Muscle of back (tissue), 11 donors: Measurements from ENCODE around the gene C6orf47. TPM values are rescaled to one million over a fixed set of nuclear protein-coding genes. Genes with fewer than 3 reads are reported as not detected.

Experiments
- DNase-seq, 3 donors: peaks; one replicate each; pipeline versions ENCODE4 v3.0.0 to v3.0.0-alpha.2; 2013
- polyA plus RNA-seq, 10 donors: library from polyadenylated mRNA; unstranded; fragments of 120-200 nt; gene quantifications; one replicate each; pipeline ENCODE4 v1.2.1, GENCODE V29; 2013; ENCODE audit not compliant: insufficient read length in 10 of 10

C6orf47 gene
- polyA plus RNA-seq, 10 donors, result 11.4 to 16.0 (median 13.4) TPM

GRCh38 chr6:31636698-31637596 is 23.6 kb downstream of the C6orf47 start:
- DNase-seq, result no peak

- no peak for DNase-seq
Observed at GRCh38 chr6:31634969-31635575, 25.5 kb downstream of the C6orf47 start.

- no peak for DNase-seq
Observed at GRCh38 chr6:31634131-31634530, 26.4 kb downstream of the C6orf47 start.

DNA sequence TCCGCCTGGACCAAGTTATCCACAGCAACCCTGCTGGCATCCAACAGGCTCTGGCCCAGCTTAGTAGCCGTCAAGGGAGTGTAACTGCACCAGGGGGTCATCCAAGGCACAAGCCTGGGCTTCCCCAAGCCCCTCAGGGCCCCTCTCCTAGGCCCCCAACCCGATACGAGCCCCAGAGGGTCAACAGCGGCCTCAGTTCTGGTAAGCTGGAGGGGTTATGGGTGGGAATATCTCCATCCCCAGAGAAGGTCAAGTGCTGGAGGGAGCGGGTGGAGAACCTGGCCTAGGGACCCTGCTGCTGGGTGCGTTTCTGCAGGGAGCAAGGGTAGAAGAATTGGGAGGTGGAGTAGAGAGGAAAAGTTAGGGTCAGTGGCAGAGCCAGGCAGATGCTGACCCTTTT is 27.1 kb downstream of the C6orf47 start:
- no peak for DNase-seq

DNA sequence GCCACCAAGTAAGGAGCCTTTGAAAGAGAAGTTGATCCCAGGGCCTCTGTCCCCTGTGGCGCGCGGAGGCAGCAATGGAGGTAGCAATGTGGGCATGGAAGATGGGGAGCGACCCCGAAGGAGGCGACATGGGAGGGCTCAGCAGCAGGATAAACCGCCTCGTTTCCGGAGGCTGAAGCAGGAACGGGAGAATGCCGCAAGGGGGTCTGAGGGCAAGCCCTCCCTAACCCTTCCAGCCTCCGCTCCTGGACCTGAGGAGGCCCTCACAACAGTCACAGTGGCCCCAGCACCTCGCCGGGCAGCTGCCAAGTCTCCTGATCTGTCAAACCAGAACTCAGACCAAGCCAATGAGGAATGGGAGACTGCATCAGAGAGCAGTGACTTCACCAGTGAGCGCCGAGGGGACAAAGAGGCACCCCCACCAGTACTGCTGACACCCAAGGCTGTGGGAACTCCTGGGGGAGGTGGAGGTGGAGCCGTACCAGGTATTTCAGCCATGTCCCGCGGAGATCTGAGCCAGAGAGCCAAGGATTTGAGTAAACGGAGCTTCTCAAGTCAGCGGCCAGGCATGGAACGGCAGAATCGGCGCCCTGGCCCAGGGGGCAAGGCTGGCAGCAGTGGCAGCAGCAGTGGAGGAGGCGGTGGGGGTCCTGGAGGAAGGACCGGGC is 28.2 kb downstream of the C6orf47 start:
- DNase-seq, result peak in 1 of 3 donors; percentile 20

DNA sequence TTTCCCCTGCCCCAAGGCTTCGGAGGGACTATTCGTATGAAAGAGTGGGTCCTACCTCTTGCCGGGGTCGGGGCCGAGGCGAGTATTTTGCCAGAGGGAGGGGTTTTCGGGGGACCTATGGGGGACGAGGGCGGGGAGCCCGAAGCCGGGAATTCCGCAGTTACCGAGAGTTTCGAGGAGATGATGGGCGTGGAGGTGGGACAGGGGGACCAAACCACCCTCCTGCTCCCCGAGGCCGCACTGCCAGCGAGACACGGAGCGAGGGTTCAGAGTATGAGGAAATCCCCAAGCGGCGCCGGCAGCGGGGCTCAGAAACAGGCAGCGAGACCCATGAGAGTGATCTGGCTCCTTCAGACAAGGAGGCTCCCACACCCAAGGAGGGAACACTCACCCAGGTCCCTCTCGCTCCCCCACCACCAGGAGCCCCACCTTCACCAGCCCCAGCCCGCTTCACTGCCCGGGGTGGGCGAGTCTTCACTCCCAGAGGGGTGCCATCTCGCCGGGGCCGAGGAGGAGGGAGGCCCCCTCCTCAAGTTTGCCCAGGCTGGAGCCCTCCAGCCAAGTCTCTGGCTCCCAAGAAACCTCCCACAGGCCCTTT is 28.8 kb downstream of the C6orf47 start:
- DNase-seq, result no peak

DNA sequence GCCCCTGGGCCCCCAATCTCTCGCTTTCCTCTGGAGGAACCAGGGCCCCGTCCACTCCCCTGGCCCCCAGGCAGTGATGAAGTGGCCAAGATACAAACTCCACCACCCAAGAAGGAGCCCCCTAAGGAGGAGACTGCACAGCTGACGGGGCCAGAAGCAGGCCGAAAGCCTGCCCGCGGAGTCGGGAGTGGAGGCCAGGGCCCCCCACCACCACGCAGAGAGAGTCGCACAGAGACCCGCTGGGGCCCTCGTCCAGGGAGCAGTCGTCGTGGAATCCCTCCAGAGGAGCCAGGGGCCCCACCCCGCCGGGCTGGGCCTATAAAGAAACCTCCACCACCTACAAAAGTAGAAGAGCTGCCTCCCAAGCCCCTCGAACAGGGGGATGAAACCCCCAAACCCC is 29.4 kb downstream of the C6orf47 start:
- DNase-seq, result no peak

GRCh38 chr6:31630177-31630934 is 30.2 kb downstream of the C6orf47 start:
- DNase-seq, result no peak

DNA sequence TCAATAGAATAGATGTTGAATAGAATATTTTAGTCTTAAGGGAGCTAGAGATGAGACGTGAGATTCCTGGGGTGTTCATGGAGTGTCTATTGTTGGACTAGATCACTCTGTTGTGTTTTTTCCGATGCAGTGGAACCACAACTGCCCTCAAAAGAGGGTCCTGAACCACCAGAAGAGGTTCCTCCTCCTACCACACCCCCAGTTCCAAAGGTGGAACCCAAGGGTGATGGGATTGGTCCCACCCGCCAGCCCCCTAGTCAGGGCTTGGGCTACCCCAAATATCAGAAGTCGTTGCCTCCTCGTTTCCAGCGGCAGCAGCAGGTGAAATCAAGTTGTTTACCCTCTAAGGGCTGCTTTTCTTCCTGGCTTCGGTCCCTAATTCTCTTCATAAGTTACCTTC is 31.6 kb downstream of the C6orf47 start:
- DNase-seq, result no peak

GRCh38 chr6:31627690-31628287 is 32.8 kb downstream of the C6orf47 start:
- DNase-seq, result no peak

GRCh38 chr6:31626952-31627351 is 33.6 kb downstream of the C6orf47 start:
- DNase-seq, result no peak

DNA sequence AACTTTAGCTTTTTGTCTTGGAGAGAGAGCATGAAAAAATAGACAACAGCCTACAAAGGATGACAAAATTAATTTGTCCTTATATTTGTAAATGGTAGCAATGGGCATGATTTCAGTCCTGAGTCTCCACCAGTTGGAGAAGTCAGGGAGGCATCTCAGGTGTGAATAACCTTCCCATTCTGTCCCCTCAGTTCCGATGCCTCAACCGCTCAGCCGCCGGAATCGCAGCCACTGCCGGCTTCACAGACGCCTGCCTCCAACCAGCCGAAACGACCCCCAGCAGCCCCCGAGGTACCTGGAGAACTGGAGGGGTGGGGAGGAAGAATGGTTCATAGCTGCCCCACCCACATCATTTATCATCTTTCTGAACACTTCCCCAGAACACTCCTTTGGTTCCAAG is 36.5 kb downstream of the C6orf47 start:
- no peak for DNase-seq

- DNase-seq, result no peak
Observed at GRCh38 chr6:31622684-31623091, 37.9 kb downstream of the C6orf47 start.

DNA sequence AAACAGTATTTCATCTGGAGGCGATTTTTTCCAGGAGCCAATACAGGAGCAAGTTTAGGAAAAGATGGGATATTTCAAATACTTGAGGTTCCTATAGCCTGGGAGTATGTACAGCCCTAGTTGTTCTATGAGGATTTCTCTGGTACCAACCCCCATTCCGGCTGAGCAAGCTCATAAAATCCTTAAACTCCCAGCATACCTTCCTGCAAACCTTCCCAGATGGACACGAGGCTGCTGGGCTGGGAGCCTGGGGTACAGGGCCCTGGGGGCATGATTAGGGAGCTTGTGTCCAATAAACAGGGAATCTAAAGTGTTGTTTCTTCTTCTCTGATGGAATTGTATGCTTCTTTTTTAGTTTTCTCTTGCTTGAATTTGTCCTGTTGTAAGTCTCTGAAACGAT is 38.6 kb downstream of the C6orf47 start:
- DNase-seq, result no peak

GRCh38 chr6:31621320-31621939 is 39.1 kb downstream of the C6orf47 start:
- no peak for DNase-seq

DNA sequence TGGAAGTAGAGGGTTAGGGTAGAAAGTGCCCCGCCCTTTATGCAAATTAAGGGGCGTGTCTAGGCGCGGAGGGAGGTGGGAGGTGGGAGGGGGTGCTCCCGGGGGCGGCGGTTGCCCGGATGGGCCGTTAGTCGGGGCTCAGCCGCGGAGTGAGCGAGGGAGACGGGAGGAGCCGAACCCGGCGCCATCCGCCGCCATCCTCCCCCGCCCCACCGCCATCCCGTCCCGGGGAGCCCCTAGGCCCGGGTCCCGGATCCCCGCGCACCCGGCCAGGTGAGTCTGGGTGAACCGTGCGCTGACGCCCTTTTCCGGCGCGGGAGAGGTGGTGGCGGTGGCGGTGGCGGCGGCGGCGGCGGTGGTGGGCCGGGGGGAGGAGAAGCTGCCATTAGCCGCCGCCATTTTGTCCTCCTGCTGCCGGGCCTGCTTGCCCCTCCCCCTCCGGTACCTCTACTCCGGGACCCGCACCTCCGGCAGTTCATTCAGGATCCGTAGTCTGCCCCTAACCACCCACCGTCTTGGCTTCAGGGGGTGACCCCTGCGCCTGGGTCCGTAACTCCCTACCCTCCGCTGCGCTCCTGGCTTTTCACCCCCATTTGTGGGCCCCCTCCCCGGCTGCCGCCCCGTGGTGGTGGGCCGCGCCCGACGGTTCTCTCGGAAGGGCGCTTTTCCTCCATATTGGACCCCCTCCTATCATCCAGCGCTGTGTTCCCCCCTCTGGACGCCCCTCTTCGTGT is 39.8 kb downstream of the C6orf47 start, which contains the start of gene PRRC2A:
PRRC2A (plus strand) TSS at position 130 of the 734 bp plus-strand sequence. CDS start 2,075 bp downstream, outside the sequence.
- peak in 2 of 3 donors; percentile 79 to 95 for DNase-seq

DNA sequence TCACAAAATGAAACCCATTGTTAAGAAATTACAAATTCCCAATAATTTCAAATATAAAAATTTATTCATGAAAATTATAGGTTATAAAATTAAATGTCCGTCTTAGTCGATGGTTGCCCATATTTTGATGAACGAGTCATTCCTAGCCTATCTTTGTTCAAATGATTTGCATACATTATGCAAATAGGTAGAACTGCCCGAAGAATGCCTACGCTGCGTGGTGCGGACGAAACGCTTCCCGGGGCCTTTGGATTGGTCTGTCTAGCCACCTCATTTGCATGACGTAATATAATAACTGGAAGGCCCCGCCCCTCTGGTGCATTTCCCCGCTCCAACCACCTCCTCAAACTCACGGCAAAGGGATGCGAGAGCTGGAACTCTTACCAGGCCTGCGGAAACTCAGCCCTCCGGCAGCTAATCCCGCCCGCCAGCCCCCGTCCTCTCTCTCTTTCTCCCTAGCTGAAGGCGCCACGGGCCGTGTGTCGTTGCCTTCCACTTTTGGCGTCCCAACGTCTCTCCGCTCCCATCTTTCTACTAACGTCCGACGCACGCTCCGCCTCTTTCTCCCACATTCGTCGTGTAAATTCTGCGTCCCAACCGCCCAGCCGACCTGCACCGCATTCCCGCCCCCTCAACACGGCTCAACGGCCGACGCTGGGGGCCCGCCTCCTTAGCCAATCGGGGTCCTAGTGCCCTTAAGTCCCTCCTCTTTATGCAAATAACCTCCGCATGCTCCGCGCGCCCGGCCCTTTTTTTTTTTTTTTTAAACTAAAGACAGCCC is 40.6 kb downstream of the C6orf47 start:
- DNase-seq, result peak; percentile 99 to 100 (median 100)

- DNase-seq, result no peak
Observed at GRCh38 chr6:31617010-31617409, 43.6 kb downstream of the C6orf47 start.

DNA sequence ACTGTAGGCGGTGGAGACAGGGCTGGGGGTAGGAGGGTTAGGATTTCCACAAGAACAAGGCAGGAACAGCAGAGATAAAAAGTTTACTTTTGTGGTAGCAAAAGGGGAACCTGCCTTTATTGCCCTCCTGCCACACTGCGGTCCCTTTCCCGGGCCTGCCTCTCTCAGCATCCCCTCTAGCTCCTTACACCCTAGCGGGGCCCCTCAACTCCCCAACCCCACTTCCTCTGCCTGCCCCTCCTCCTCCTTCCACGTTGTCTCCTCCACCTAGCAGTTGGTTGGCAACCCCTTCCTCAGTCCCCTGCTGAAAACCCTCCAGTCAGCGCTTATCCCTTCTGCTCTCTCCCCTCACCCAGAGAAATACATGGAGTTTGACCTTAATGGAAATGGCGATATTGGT is 44.8 kb downstream of the C6orf47 start:
- DNase-seq, result no peak
